Hematopoietic multipotent progenitor cell treated with erythropoietin and hydrocortisone succinate and interleukin-3 and kit ligand, for 6 days (in vitro differentiated cells): Measurements from ENCODE around the gene TBC1D9B.
A peak's percentile ranks its signal among the peaks of the same experiment; 100 is the strongest.
"Not testable (repeated sequence)": the region's sequence is repeated elsewhere in the genome, so short reads cannot be mapped to it uniquely, and the experiment has no call there.

Experiments used
- DNase-seq: peaks from one replicate; pipeline ENCODE4 v3.0.0-alpha.2; 2015

TBC1D9B gene

DNA sequence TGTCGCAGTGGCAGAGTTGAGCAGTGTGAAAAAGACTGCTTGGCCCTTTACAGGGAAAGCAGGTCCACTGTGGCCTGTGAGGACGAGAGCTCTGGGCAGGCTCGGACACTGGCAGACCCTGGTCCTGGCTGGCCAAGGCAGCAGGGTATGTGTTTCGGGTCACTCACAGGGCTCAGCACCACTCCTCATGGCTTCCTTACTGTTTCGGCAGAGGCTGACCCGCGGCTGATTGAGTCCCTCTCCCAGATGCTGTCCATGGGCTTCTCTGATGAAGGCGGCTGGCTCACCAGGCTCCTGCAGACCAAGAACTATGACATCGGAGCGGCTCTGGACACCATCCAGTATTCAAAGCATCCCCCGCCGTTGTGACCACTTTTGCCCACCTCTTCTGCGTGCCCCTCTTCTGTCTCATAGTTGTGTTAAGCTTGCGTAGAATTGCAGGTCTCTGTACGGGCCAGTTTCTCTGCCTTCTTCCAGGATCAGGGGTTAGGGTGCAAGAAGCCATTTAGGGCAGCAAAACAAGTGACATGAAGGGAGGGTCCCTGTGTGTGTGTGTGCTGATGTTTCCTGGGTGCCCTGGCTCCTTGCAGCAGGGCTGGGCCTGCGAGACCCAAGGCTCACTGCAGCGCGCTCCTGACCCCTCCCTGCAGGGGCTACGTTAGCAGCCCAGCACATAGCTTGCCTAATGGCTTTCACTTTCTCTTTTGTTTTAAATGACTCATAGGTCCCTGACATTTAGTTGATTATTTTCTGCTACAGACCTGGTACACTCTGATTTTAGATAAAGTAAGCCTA lies 71.3 kb downstream of the TBC1D9B start:
- peak; percentile 37 for DNase-seq

DNA sequence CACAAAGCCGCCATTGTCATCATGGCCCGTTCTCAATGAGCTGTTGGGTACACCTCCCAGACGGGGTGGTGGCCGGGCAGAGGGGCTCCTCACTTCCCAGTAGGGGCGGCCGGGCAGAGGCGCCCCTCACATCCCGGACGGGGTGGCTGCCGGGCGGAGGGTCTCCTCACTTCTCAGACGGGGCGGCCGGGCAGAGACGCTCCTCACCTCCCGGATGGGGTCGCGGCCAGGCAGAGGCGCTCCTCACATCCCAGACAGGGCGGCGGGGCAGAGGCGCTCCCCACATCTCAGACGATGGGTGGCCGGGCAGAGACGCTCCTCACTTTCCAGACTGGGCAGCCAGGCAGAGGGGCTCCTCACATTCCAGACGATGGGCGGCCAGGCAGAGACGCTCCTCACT lies 72.8 kb downstream of the TBC1D9B start:
- DNase-seq: not testable (repeated sequence)

DNA sequence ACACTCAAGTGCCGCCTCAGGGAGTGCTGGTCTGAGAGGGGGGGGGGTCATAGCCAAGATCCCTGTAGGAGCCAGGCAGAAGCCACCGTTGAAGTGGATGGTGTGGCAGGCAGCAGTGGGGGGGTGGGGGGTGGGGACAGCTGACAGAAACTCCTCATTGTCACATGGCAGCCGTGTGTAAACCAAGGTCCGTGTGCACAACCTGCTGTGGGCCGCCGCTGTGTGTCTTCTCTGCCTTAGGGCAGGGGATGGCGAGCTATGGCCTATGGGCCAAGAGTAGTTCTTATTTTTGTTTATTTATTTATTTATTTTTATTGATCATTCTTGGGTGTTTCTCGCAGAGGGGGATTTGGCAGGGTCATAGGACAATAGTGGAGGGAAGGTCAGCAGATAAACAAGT lies 73.6 kb downstream of the TBC1D9B start:
- DNase-seq: no peak

DNA sequence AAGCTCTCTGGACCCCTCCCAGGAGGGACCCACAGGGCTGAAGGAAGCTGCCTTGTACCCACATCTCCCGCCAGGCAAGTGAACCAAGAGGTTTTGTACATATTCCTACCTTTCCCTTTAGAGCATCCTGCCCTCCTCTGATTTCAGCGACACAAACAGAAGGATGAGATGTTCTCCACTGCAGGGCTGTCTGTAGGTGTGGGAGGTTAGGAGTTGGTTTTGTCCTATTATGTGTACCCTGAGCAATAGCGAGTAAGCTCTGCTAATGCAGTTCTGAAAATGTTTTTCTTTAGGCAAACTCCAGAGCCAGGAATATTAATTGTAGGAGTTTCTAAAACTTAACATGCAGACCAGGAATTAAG lies 74.0 kb downstream of the TBC1D9B start:
- DNase-seq: no peak

DNA sequence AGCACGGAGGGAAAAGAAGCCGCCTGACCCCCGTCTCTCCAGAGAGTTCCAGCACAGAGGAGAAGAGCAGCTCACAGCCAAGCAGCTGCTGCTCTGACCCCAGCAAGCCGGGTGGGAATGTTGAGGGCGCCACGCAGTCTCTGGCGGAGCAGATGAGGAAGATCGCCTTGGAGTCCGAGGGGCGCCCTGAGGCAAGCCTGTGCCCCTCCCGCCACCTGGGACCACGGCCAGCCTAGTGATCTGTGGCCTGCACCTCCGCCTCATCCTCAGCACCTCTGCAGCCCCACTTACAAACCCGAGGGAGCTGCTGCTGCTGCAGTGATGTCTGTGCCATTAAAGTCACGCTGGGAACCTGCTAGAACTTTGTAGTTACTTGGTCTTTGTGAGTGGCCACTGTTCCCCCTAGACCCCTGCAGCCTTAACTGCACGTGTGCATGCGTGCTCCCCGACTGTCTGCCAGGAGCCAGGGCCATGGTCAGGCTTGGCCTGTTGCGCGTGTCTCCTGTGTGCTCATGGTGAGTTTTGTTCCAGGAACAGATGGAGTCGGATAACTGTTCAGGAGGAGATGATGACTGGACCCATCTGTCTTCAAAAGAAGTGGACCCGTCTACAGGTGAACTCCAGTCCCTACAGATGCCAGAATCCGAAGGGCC lies 74.5 kb downstream of the TBC1D9B start:
- DNase-seq: no peak

DNA sequence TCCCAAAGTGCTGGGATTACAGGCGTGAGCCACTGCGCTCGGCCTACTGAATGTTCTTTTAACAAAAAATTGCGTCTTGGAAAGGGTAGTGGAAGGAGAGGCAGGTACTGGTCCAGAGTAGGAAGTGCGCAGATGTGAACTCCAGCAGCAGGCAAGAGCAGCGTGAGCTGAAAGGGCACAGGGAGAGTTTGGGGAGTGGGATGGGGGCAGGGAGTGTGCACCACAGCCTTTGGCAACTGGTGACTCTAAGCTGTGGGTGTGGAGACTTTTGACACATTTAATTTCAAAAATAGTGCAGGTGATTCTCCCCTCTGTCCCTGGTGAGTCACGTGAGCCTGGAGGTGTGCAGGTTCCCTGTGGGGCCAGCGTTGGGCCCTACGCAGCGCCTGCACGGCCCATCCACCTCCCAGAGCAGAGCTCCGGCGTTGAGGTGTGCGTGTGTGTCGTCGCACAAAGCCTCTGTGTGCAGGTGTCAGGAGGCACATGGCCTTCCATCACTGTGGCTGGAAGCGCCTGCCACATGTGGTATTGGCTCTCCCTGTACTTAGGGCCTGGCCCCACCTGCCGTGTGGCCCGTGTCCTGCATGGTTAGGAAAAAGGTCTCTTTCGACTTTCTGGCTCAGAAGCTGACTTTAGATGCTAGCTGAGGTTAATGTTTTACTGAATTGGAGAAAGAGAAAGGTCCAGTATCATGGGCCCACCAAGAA lies 75.5 kb downstream of the TBC1D9B start:
- no peak for DNase-seq

DNA sequence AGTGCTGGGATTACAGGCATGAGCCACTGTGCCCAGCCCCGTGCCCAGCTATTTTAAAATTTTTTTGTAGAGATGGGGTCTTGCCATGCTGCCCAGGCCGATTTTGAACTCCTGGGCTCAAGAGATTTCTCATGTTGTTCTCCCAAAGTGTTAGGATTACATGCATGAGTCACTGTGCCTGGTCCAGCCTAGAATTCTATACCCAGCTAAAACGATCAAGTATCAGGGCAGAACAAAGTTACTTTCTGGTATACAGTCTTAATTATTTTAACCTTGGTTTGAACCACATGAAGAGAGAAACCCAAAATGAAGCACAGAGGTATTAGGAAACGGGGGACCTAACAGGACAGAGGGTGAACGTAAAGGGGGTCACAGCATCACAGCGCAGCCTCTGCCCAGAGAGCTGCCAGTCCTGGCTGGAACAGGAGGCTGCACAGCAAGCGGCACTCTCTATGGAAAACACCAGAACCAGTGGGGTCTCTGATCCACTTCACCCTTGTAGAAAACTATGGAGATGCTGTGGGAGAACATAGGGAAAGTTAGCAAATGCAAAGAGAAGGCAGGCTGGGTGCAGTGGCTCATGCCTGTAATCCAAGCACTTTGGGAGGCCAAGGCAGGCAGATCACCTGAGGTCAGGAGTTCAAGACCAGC lies 76.8 kb downstream of the TBC1D9B start:
- DNase-seq: no peak

DNA sequence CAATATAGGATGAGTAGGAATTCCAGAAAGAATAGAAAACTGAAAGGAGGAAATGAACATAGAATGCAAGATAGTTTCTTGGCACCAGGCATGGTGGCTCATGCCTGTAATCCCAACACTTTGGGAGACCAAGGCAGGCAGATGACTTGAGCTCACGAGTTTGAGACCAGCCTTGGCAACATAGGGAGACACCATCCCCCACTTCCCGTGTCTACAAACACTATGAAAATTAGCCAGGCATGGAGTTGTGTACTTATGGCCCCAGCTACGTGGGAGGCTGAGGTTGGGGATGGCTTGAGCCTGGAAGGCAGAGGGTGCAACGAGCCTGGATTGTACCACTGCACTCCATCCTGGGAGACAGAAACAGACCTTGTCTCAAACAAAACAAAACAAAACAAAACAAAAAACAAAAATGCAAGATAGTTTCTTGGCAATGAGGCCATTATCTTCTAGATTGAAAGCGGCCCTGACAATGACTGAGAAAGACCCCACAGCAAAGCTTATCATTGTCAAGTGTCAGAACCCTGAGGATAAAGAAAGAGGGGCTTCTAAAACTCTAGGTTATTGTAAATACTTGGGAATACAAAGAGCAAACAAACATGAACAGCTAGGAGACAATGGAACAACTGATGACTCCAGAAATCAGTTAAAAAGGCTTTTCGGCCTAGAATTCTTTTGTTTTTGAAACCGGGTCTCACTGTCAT lies 77.8 kb downstream of the TBC1D9B start:
- no peak for DNase-seq

DNA sequence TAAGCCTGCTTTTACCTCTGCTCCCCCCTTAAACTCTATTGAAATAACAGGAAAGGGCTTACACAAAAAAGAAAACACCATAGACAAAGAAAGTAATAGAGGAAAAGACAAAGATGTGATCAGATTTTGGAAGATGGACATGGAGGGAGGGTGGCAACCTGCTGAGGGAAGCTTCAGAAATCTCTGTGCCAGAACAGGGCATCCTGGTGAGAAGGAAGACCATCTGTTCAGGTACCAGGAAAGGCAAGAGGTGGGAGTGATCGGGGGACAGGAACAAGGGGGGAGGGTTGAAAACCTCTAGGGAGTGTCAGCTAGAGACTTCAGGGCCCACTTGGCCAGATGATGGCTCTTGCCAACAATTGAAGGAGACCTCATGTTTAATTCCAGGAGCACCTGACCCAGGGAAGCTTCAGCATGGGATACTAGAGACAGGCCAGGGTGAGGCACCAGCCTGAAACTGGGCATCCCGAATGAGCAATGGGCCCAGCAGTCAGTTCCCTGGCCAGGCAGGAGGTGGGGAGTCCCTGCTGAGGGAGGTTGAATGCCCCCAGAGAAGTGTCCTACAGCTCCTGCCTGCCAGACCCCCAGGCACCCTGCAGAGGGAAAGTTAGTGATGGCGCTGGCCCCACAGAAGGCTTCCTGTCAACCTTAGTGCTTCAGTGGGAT lies 78.8 kb downstream of the TBC1D9B start:
- DNase-seq: no peak

DNA sequence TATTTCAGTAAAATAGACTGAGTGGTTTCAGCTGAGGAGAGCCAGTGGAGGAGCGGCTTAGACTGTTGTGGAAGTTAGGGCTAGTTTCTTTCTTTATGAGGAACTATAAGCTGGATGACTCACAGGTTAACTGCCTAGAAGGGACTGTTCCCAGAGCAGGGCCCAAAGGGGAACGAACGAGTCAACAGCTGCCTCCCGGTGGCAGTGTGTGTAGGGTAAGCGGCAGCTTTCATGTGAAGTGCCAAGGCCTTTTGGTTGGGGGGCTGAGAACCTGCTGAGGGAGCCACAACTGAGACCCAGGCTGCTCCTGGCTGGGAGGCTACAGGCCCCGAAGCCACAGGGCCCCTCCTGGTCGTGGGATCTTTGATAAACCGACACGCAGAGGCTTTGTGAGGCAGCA lies 80.0 kb downstream of the TBC1D9B start:
- peak; percentile 63 for DNase-seq

DNA sequence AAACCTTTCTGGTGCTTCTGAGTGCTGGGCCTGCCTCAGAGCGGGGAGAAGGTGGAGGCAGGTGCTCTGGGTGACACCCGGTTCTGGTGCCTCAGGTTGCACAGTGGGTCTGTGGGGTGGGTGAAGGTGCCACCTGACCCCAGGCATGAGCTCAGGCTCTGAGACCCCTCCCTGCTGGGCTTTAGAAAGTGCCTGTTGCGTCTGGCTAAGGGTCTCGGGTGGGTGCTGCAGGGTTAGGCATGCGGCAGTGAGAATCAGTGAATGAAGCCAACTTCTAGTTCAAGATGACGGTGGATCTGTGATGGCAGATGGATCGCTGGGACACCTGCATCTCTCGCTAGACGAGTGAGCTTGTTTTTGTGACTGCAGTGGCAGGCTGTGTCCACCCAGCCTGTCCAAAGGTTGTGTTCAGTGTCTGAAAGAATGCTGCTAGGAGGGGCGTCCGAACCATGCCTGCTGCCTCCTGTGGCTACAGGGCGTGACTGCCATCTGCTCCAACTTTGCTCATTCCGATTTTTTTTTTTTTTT lies 82.0 kb downstream of the TBC1D9B start:
- no peak for DNase-seq

DNA sequence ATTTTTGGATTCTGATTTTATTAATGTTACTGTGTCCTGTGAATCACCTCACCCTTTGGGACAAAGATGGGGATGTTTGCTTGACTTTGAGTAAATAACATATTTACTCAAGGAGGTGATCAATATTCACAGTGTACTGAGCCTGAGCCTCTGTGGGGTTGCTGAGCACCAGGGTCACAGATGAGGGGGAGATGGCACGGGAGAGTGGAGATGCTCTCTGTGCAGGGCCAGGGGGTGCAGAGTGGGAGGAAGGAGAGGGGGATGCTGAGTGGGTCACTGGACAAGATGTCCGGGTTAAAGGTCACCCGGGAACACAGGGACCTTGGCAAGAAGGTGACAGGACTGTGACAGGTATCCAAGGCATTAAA lies 83.0 kb downstream of the TBC1D9B start:
- DNase-seq: no peak

DNA sequence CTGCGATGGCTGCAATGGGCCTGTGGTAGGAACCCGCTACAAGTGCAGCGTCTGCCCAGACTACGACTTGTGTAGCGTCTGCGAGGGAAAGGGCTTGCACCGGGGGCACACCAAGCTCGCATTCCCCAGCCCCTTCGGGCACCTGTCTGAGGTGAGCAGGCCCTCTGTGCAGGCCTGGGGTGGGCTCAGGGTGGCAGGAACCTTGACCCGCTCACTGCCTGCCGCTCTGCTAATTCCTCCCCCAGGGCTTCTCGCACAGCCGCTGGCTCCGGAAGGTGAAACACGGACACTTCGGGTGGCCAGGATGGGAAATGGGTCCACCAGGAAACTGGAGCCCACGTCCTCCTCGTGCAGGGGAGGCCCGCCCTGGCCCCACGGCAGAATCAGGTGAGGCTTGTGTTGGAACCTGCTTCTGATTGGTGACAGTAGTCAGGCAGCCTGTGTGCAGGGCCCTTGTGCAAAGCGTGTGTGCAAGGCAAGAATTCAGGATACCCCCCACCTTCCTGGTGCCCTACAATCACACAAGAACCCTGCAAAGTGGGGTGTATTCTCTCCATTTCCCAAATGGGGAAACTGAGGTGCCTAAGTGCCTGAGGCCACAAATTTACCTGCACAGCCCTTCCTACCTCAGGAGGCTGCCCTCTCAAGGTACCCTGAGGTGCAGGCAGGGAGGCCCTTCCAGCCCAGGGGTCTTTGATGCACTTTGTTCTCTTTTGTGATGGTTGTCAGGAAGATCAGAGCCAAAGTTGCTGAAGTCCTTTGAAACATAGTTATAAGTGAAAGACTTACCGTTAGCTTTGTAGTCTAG lies 83.6 kb downstream of the TBC1D9B start:
- no peak for DNase-seq

DNA sequence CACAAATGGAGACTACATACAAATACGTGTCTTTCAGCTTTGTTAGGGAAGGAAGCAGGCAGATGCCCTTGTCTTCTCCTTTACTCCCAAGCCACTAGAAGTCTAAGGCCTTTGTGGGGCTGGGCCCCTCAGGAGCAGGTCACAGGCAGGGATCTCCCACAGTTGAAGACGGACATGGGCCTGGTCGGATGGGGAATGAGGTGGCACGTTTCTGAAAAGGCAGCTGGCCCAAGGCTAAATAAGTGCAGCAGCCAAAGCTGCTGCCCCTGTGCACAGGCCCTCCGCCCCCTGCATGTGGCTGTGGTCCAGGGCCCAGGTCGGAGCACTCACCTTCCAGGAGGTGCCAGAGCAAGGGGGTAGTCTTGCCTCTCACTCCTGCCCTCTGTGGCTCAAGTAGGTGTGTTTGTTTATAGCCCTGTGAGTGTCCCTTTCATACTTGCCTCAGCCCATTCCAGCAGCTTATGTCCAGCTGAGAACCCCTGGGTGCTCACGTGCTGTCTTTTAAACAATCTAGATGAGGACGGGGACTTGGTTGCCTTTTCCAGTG lies 85.2 kb downstream of the TBC1D9B start:
- no peak for DNase-seq

DNA sequence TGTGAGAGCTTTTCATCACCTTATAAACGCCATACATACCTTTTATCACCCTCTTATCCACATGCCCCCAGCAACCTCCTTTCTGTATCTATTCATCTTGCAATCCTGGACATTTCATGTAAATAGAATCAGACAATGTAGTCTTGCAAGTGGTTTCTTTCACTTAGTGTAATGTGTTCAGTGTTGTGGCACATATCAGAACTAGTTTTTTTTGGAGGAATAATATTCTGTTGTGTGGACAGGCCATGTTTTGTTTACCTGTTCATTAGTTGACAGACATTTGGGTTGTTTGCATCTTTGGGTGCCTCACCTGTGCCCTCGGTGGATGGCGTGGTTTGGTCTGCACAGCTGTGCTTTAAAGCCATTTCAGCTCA lies 85.7 kb downstream of the TBC1D9B start:
- no peak for DNase-seq

DNA sequence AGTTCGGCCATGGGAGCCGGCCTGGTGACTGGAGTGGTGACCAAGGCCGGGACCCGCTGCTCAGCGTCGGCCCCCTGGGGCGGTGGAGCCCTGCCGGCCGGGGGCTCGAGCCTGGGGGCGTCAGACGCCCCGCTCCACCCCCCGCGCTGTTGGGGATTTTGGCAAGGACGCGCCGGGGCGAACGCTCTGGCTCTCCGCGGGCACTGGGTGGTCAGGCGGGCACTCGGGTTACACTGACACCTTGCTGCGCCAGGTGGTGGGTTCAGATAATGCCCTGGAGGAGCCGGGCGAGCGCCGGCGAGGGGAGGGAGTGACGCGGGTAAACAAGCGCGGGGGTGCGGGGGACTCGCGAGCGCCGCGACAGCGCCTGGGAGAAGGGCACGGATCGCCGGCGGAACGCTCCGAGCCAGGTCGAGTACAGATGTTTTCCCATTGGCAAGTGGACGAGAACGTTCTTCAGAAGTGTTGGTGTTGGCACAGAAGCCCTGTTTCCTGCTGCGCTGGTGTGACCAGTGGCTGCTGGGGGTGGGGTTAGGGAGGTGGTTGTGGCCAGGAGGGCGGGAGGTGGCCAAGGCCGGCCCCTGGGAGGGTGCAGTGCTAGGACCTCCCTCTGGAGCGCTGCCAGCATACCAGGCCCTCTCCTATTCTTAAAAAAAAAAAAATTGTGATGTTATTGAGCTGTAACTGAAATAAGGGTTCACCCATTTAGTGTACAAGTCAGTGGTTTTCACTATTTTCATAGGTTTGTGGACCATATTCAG lies 86.2 kb downstream of the TBC1D9B start:
- DNase-seq: peak; percentile 98

DNA sequence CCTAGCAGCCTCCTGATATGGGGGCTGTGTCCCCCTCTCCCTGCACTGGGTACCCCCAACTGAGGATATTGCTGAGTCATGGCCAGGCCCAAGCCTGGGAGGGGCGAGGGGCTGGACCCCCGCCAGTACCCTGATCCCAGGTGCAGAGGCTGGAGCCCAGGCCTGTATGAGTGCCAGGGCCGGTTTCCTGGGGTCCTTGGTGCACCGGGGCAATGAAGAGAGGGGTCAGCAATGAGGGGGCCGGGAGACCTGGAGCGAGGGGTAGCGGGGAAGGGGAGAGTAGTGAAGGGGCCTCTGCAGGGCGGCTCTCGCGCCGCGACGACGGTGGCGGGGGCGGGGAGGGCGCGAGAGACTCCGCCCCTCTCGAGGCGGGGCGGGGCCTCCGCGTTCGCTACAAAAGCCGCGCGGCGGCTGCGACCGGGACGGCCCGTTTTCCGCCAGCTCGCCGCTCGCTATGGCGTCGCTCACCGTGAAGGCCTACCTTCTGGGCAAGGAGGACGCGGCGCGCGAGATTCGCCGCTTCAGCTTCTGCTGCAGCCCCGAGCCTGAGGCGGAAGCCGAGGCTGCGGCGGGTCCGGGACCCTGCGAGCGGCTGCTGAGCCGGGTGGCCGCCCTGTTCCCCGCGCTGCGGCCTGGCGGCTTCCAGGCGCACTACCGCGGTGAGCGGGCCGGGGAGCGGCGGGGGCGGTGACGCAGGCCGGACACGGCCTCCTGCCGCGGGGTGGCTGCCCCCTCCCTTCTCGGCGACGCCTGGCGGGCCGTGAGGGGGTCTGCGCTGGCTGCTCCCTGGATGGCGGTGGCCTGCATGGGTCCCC lies 87.0 kb downstream of the TBC1D9B start, which contains the start of gene SQSTM1:
Gene SQSTM1 (plus strand): TSS at position 423 of the 815 bp plus-strand sequence. CDS start 32 bp downstream, at position 455.
- peak; percentile 86 for DNase-seq

DNA sequence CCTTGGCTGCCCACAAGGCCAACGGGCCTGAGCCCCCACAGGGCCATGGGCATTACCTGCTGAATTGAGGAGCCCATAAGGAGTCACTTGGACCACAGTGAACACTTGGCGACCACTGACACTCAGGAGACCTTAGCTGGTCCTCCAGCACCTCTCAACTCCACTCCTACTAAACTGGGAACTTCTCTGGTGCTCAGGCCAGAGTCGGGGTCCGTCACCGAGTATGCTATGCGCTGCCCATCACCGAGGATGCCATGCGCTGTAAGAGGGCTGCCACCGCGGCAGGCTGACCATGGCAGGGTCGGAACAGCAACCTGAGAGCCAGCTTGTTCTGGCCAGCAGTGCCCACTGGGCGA lies 87.6 kb downstream of the TBC1D9B start:
- peak; percentile 40 for DNase-seq
